ENCODE results near the gene ARV1. TPM values are rescaled to one million over a fixed set of nuclear protein-coding genes. Genes with fewer than 3 reads are reported as not detected.

ARV1 gene
- total and polyA plus RNA-seq, 2 experiments from 2014 or later, result 10.4 to 20.0 TPM

- no peak for ATAC-seq
These were observed 14.0 kb upstream of the ARV1 start for GRCh38 chr1:230964896-230965295.

More at GRCh38 chr1:230964896-230965295, 14.0 kb upstream of the ARV1 start:
- no peak overlapping the region for H3K4me3 Mint-ChIP-seq
- Histone ChIP-seq H3K9me2 (ENCODE audit: insufficient read depth) (no peaks in the 10 kb centered on the region), H3K27ac (ENCODE audit: low read depth) (no peak overlapping the region), H3K4me3 (no peak overlapping the region), H3K79me2 (replicated peaks; ENCODE audit: insufficient read depth) (no peaks in the 10 kb centered on the region; the same call in 1 of the 2 replicates), H3F3A (replicated peaks; ENCODE audit: low read depth) (no peaks in the 10 kb centered on the region), H2AFZ (no peak overlapping the region), H3K36me3 (ENCODE audit: insufficient read depth) (no peaks in the 10 kb centered on the region), H3K4me1 (ENCODE audit: insufficient read depth) (no peaks in the 10 kb centered on the region), H4K20me1 (replicated peaks; ENCODE audit: insufficient read depth) (peaks cover 37% of the 10 kb centered on the region), H3K4me2 (no peak overlapping the region), H3K27me3 (ENCODE audit: insufficient read depth) (no peaks in the 10 kb centered on the region)
- H3K27ac Mint-ChIP-seq, result no peak overlapping the region
- no peak for DNase-seq (ENCODE audit: low spot score)
- no peaks in the 10 kb centered on the region for H3K27me3 Mint-ChIP-seq (ENCODE audit: insufficient read depth, low read depth, poor library complexity)
- no peaks in the 10 kb centered on the region for H3K9me3 Mint-ChIP-seq
- H3K4me1 Mint-ChIP-seq, result no peaks in the 10 kb centered on the region
- H3K36me3 Mint-ChIP-seq (ENCODE audit: low read depth), result no peaks in the 10 kb centered on the region
- TF ChIP-seq EZH2phosphoT487 (IDR thresholded peaks at IDR 0.05; ENCODE audit: unreplicated experiment) (no peak), POLR2AphosphoS5 (IDR thresholded peaks at IDR 0.05; ENCODE audit: low read depth) (no peak), ZNF462 (CRISPR knock-in tag; IDR thresholded peaks at IDR 0.05) (no peak), NANOG (IDR thresholded peaks at IDR 0.05; ENCODE audit: borderline replicate concordance) (no peak), ZNF331 (CRISPR knock-in tag; IDR thresholded peaks at IDR 0.05; ENCODE audit: low read depth) (no peak), CTCF (conservative IDR thresholded peaks at IDR 0.05; ENCODE audit: low read depth in 2 of 2) (no peak), EZH2 (IDR thresholded peaks at IDR 0.05; ENCODE audit: low read depth, unreplicated experiment) (no peak), ETS1 (IDR thresholded peaks at IDR 0.05) (no peak), STAT1 (IDR thresholded peaks at IDR 0.05; ENCODE audit: unreplicated experiment) (no peak), ZNF114 (CRISPR knock-in tag; IDR thresholded peaks at IDR 0.05) (no peak), CREB1 (CRISPR knock-in tag; IDR thresholded peaks at IDR 0.05; ENCODE audit: low read depth) (no peak)

All from GM23338 (cell line).